ENCODE results near the gene TMEM62.
"Not testable (repeated sequence)": the region's sequence is repeated elsewhere in the genome, so short reads cannot be mapped to it uniquely, and the experiment has no call there.

Gene TMEM62

DNA sequence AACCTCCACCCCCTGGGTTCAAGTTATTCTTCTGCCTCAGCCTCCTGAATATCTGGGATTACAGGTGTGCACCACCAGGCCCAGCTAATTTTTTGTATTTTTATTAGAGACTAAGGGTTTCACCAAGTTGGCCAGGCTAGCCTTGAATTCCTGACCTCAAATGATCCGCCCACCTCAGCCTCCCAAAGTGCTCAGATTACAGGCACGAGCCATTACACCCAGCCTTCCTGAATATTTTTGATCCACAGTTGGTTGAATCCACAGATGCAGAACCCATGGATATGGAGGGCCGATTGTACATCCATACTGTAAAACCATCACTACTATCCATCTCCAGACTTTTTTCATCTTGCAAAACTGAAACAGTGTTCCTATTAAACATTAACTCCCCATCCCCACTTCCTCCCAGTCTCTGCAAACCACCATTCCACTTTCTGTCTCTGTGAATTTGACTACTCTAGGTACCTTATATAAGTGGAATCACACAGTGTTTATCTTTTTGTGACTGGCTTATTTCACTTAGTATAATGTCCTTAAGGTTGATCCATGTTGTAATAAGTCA is 8.2 kb upstream of the TMEM62 start:
- no peak for DNase-seq

DNA sequence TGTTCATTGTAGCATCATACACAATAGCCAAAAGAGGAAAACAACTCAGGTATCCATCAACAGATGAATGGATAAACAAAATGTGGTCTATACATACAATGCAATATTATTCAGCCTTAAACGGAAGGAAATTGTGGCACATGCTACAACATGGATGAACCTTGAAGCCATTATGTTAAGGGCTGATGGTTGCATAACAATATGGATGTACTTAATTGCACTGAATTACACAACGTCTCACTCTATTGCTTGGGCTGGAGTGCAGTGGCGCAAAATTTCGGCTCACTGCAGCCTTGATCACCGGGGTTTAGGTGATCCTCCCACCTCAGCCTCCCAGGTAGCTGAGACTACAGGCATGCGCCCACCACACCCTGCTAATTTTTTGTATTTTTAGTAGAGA is 7.0 kb upstream of the TMEM62 start:
- DNase-seq = no peak

DNA sequence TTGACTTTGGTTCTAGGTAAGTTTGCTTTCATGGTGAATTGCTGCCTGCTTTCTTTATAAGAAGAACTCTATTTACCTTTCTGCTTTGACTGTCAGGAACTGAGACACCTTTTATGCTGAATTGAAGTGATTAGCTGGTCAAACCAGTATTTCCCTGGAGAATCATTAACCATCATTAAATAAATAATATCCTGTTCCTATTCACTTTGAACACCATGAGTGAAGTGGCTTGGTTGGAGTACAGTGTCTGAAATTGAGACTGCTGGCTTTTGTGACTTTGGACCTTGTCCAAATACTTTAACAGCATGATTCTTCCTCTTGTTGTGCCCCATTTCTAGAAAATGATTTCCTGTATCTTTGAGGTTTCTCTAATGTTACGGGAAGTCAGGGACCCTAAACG is 5.6 kb upstream of the TMEM62 start:
- no peak for DNase-seq

DNA sequence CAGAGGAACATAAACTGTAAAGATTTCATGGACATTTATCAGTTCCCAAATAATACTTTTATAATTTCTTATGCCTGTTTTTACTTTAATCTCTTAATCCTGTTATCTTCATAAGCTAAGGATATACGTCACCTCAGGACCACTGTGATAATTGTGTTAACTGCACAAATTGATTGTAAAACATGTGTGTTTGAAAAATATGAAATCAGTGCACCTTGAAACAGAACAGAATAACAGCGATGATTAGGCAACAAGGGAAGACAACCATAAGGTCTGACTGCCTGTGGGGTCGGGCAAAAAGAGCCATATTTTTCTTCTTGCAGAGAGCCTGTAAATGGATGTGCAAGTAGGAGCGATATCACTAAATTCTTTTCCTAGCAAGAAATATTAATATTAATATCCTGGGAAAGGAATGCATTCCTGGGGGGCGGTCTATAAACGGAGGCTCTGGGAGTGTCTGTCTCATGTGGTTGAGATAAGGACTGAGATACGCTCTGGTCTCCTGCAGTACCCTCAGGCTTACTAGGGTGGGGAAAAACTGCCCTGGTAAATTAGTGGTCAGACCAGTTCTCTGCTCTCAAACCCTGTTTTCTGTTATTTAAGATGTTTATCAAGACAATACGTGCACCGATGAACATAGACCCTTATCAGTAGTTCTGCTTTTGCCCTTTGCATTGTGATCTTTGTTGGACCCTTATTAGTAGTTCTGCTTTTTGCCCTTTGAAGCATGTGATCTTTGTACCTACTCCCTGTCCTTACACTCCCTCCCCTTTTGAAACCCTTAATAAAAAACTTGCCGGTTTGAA is 5.0 kb upstream of the TMEM62 start:
- DNase-seq = not testable (repeated sequence)

DNA sequence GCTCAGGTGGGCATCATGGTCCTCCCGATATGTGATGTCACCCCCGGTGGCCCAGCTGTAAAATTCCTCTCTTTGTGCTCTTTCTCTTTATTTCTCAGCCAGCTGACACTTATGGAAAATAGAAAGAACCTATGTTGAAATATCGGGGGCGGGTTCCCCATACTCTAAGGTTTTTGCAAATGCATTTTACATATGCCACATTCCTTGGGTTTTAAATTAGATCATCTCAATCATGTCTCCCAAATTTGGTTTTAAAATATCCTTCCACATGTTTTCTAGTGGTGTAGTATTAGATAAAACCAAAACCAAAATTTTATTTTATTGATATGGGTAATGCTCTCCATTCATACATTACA is 4.4 kb upstream of the TMEM62 start:
- no peak for DNase-seq

DNA sequence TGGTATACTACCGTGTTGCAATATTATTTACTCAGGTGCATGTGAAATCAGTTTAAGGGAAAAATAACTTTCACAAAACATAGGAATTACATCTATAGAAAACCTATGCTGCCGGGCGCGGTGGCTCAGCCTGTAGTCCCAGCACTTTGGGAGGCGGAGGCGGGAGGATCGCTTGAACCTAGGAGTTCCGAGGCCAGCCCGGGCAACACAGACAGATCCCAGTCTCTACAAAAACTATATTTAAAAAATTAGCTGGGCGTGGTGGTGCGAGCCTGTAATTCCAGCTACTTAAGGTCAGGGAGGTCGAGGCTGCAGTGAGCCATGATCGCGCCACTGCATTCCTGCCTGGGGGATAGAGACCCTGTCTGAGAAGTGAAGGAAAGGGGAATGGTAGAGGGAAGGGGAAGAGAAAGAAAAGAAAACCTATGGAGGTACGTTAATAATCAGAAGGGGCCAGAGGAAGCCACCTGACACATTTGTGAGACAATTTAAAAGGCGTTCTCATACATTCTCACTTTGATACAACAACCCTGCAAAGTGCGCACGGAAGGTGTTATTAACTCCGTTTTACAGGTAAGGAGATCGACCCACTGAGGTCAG is 456 bp upstream of the TMEM62 start:
- no peak for DNase-seq

DNA sequence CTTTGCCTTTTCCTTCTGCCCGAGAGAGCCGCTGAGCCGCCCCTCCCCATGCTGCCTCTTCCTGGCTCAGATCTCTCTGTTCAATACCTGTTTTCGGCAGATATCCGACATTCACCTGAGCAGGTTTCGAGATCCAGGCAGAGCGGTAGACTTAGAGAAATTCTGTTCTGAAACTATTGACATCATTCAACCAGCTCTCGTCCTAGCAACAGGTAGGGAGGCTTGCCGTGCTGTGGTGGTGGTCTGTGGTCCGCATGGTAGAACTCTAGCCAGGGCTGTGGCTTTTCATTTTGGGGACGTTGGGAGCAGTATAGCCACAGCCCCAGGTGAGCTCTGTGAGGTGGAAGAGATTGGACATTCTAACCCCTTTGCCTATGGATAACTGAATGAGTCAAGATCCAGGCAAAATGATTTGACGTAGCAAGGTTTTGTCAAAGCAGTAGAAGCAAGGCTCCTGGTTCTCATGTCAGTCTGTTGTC is 810 bp downstream of the TMEM62 start:
- DNase-seq = no peak

DNA sequence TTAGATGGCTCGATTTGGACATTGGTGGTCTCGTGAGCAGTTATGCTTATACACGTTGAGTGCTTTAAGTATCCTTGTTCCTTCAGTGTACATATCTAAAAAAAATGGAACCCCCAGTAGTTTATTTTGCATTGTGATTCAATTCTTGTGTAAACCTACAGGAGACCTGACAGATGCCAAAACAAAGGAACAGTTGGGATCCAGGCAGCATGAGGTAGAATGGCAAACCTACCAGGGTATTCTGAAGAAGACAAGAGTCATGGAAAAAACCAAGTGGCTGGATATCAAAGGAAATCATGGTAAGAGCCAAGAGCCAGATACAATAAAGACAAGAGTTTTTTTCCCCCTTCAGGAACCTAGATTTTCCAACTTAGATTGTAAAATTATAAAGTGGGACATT is 2.0 kb downstream of the TMEM62 start:
- DNase-seq = no peak

DNA sequence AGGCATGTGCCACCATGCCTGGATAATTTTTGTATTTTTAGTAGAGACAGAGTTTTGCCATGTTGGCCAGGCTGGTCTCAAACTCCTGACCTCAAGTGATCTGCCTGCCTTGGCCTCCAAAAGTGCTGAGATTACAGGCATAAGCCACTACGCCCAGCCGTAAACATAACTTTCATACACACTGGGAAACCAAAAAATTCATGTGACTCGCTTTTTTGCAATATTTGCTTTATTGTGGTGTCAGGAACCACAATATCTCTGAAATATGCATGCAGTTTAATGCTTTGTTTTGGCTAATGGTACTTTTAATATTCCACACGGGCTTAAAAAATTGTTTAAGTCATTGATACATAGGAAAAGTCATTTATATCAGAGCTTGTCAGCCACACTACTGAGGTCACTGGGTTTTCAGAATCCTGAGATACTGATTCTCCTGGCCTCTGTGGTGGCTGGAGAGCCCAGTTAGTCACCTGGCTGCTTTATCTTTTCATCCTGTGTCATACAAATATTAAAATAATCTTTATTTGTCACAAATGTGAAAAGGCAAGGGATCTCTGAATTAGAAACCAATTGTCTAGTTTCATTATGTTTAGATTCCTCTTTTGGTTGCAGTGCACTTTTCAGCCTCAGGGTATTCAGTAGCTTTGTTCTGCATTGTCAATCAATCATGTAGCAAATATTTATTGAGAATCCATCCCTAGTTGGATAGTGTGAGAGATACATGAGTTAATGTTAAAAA is 10.0 kb downstream of the TMEM62 start:
- no peak for DNase-seq

DNA sequence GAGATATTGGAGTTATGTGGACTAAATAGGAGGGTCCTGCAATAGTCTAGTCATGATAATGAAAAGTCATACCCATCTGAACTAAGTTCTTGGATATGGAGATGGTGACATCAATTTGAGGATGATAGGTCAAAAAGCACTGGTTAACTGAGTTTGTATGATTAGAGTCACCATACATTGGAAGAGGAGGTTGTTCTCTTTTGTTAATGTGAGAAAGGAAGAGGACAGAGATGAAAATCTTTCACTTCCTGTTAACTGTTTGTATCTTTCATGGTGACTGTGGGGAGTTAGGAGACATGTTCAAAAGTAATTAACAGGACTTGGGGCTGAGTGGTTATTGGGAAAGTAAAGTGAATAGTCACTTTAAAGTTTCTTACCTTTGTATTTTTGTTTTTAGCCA is 11.1 kb downstream of the TMEM62 start:
- no peak for DNase-seq

DNA sequence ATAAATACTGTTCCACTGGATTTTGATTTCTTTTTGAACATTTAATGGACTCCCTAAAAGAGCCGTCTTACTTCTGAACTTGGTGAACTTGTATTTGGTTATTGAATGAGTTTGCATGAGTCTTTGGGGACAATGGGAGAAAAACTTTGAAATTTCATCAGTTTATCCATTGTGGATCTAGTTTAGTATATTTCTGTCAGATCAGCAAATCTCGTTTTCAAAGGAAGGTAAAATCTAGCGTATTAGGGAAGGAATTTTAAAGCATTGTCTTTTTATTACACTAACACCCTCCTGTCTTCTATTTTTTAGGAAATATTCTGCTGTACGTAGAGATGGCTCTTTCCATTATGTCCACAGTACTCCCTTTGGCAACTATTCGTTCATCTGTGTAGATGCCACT is 12.8 kb downstream of the TMEM62 start:
- no peak for DNase-seq

DNA sequence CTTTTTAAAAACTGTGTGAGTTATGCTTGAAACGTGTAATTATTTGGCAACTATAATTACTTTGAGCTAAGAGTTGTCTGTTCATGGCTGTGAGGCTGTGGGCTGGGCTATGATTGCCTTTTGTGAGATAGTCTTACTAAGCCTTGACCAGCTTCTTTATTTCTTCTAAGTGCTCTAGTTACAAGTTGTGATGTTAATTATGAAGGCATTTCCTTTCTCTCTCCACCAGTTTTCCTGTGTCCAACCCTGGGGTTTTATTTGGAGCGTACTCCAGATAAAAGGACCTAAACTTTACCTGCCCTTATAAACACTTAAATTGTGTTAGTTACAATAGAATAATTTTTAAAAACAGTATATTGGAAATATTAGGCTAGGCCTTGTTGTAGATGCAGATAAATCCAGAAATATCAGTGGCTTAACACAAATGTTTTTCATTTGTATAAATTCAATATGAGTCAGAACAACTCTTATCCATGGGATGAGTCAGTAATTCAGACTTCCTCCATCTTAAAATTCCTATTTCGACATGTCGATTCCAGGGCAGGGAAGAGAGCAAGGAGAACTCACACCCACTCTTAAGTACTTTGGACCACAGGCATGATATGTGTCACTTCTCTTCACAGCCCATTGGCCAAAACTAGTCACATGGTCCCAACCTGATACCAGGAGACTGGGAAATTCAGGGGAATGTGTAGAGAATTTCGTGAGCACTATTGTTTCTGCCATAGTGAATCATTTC is 17.0 kb downstream of the TMEM62 start:
- no peak for DNase-seq

DNA sequence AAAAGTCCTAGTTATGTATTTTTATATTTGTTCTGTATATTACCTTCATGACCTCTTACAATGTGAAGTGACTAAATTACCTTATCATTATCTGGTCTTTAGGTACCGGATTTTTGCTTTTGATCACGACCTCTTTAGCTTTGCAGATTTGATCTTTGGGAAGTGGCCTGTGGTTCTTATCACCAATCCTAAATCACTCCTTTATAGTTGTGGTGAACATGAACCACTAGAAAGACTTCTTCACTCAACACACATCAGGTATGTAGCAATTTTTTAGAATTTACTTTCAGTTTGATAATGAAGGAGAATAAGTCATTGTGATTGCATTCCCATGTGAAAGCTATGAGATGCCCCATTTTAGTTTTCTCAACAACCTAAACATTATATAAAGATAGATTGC is 18.3 kb downstream of the TMEM62 start:
- no peak for DNase-seq

DNA sequence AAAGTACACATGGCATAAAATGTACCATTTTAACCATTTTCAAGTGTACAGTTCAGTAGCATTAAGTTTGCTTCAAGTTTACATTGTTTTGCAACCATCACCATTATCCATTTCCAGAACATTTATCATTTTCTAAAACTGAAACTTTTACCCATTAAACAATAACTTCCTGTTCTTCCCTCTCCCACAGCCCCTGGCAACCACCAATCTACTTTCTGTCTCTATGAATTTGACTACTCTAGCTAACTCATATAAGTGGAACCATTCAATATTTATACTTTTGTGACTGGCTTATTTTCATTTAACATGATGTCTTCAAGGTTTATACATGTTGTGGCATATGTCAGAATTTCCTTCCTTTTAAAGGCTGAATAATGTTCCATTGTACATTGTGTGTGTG is 19.9 kb downstream of the TMEM62 start:
- no peak for DNase-seq

DNA sequence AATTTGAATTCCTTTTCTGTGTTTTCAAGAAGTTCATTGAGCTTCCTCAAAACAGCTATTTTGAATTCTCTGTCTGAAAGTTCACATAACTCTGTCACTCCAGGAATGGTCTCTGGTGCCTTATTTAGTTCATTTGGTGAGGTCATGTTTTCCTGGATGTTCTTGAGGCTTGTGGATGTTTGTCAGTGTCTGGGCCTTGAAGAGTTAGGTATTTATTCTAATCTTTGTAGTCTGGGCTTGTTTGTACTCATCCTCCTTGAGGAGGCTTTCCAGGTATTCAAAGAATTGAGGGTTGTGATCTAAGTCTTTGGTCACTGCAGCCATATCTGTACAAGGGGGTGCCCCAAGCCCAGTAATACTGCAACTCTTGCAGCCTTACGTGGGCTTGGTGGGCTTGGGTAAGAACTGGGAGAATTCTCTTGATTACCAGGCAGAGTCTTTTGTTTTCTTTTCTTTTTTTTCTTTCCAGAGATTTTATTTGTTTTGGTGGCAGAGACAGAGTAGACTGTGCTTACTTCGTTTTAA is 32.5 kb downstream of the TMEM62 start:
- no peak for DNase-seq

DNA sequence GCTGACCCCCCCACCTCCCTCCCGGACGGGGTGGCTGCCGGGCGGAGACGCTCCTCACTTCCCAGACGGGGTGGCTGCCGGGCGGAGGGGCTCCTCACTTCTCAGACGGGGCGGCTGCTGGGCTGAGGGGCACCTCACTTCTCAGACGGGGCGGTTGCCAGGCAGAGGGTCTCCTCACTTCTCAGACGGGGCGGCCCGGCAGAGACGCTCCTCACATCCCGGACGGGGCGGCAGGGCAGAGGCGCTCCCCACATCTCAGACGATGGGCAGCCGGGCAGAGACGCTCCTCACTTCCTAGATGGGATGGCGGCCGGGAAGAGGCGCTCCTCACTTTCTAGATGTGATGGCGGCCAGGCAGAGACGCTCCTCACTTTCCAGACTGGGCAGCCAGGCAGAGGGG is 33.9 kb downstream of the TMEM62 start:
- not testable (repeated sequence) for DNase-seq

DNA sequence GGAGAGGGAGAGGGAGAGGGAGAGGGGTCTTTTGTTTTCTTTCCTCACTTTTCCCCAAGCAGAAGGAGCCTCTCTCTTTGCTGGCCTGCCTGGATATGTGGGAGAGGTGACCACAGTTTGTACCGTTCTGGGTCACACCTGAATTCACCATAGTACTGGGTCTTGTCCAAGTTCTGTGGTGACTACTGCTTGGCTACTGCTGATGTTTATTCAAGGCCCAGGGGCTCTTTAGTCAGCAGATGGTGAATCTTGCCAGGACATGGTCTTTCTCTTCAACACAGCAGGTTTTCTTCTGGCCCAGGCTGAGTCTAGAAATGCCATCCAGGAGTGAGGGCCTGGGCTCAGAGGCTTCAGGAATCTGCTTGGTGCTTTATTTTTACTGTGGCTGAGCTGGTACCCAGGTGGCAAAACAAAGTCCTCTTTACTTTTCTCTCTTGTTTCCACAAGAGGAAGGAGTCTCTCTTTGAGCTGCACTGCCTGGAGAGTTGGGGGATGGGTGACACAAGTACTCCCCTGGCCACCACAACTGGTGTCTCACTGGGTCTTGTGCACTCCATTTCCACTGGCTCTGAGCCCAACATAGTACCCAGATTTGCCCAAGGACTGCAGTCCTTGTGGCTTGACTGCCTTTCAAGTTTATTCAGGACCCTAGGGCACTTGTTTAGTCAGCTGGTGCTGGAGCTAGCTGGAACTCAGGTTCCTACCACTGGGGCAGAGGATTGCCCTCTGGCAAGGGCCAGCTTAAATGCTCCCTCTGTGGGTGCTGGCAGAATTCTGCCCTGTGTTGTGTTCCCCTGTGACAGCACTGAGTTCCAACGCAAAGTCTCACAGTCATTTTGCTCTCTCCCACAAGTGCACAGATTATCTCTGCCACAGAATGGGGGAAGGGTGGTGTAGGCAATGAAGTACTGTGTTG is 35.1 kb downstream of the TMEM62 start:
- DNase-seq = no peak

DNA sequence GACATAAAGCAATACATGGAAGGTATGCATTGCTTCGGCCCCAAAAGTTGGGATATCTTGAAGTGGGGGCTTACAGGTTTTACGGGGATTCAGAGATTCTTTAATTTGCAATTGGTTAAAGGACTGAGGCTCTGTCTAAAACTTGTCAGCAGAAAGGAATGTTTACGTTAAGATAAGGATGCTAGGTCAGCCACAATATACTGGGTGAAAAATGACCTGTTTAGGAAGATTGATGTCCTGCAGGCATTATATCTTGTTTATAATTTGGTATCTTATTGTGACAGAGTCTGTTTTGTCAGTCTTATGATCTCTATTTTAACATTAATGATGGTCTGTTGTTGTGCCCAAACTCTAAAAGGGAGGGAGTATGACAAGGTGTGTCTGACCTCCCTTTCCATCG is 36.5 kb downstream of the TMEM62 start:
- no peak for DNase-seq

DNA sequence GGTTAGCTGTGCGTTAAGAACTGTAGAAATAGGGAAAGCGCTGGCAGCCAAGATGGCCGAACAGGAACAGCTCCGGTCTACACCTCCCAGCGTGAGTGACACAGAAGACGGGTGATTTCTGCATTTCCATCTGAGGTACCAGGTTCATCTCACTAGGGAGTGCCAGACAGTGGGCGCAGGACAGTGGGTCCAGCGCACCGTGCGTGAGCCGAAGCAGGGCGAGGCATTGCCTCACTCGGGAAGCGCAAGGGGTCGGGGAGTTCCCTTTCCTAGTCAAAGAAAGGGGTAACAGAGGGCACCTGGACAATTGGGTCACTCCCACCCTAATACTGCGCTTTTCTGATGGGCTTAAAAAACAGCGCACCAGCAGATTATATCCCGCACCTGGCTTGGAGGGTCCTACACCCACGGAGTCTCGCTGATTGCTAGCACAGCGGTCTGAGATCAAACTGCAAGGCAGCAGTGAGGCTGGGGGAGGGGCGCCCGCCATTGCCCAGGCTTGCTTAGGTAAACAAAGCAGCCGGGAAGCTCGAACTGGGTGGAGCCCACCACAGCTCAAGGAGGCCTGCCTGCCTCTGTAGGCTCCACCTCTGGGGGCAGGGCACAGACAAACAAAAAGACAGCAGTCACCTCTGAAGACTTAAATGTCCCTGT is 42.4 kb downstream of the TMEM62 start:
- not testable (repeated sequence) for DNase-seq

DNA sequence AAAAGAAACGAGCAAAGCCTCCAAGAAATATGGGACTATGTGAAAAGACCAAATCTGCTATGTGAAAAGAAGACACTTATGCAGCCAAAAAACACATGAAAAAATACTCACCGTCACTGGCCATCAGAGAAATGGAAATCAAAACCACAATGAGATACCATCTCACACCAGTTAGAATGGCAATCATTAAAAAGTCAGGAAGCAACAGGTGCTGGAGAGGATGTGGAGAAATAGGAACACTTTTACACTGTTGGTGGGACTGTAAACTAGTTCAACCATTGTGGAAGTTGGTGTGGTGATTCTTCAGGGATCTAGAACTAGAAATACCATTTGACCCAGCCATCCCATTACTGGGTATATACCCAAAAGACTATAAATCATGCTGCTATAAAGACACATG is 43.8 kb downstream of the TMEM62 start:
- DNase-seq = not testable (repeated sequence)

DNA sequence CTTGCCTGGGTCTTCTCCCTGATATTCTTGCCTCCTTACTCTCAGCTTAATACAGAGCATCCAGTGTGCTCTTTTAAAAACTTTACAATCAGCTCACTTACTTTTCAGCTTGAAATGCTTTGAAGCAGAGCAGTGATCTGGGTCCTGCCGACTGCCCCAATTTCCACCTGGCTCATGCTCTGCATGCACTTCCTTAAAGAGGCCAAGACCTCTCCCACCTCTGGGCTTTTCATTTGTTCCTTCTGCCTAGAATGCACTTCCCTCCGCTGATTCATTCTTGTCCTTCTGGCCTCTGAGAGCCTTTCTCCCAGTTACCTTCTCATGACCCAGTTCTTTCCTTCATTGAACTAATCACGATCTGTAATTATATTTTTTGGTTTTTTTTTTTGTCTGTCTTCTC is 49.9 kb downstream of the TMEM62 start:
- no peak for DNase-seq
